K562 treated with DMSO at 1 percent for 48 hours (cell line): Measurements from ENCODE around the gene TSPAN14. TPM values are rescaled to one million over a fixed set of nuclear protein-coding genes. Genes with fewer than 3 reads are reported as not detected.

Source experiments
- total RNA-seq: library from RNA; unstranded; fragments of 300-600 nt; gene quantifications from 2 replicates; pipeline ENCODE4 v1.2.3, GENCODE V29; 2022; ENCODE audit warnings: low replicate concordance; ENCODE audit errors: extremely low read depth

The TSPAN14 gene
- total RNA-seq: not detected in 2 replicates

GRCh38 chr10:80453842-80454512, at the start of gene TSPAN14:
Gene TSPAN14 (plus strand): TSS chr10:80454310. CDS start chr10:80489234, 34,924 bp downstream.

GRCh38 chr10:80408242-80409101, 45.6 kb upstream of the TSPAN14 start, which contains the start of gene PRXL2A:
Gene PRXL2A (plus strand): TSS chr10:80408551. CDS start chr10:80420468, 11,917 bp downstream.

GRCh38 chr10:80537736-80538480, 83.8 kb downstream of the TSPAN14 start, which contains the start of gene SH2D4B:
Gene SH2D4B (plus strand): TSS chr10:80537902. CDS start chr10:80538332, 430 bp downstream.

Other genes starting within 250 kb of the TSPAN14 start
- 1,565 TPM in 1 of 2 replicates, not detected in the other for gene ANXA11, start 248.8 kb upstream of the TSPAN14 start, total RNA-seq
- not detected in 2 replicates for gene MAT1A, start 164.7 kb upstream of the TSPAN14 start, total RNA-seq
- gene DYDC1, start 97.6 kb upstream of the TSPAN14 start, total RNA-seq: not detected in 2 replicates
- gene DYDC2, start 97.5 kb upstream of the TSPAN14 start, total RNA-seq: not detected in 2 replicates
- not detected in 2 replicates for gene PRXL2A, start 45.8 kb upstream of the TSPAN14 start, total RNA-seq
- not detected in 2 replicates for gene SH2D4B, start 83.6 kb downstream of the TSPAN14 start, total RNA-seq